ENCODE results near the gene SMYD2. TPM values are rescaled to one million over a fixed set of nuclear protein-coding genes. Genes with fewer than 3 reads are reported as not detected.

The SMYD2 gene
- total and polyA plus RNA-seq, 2 experiments from 2014 or later, result 34.4 to 39.8 TPM

- TF ChIP-seq EZH2phosphoT487 (IDR thresholded peaks at IDR 0.05; ENCODE audit: low read depth, severe bottlenecking, unreplicated experiment) (no peak), EZH2 (IDR thresholded peaks at IDR 0.05; ENCODE audit: borderline replicate concordance) (no peak), CTCF (IDR thresholded peaks at IDR 0.05; ENCODE audit: poor library complexity) (no peak)
- H2AFZ ChIP-seq, result no peak overlapping the region
- no peak for DNase-seq (ENCODE audit: low spot score)
- no peaks in the 10 kb centered on the region for H3K9me2 ChIP-seq (replicated peaks; ENCODE audit: insufficient read depth)
- no peaks in the 10 kb centered on the region for H3K27me3 ChIP-seq
- no peak overlapping the region for H3K4me3 ChIP-seq
- no peaks in the 10 kb centered on the region for H3K36me3 ChIP-seq (replicated peaks; ENCODE audit: insufficient read depth, low read depth)
- H4K20me1 ChIP-seq (ENCODE audit: insufficient read depth, poor library complexity, severe bottlenecking), result no peaks in the 10 kb centered on the region
- 81% methylated on average over 3 of the region's 3 CpGs for WGBS (ENCODE audit: low lambda C conversion rate, missing lambda C conversion rate)
- no peak overlapping the region for H3K4me2 ChIP-seq
- H3K9me3 ChIP-seq (ENCODE audit: low read depth), result no peaks in the 10 kb centered on the region
- no peak overlapping the region for H3K27ac ChIP-seq
- H3K79me2 ChIP-seq, result no peaks in the 10 kb centered on the region
- H3K4me1 ChIP-seq (ENCODE audit: insufficient read depth), result peaks cover 5% of the 10 kb centered on the region
Measured at GRCh38 chr1:214360525-214361164, 79.7 kb downstream of the SMYD2 start.

GRCh38 chr1:214361636-214362035 lies 80.7 kb downstream of the SMYD2 start:
- Histone ChIP-seq H3K36me3 (replicated peaks; ENCODE audit: insufficient read depth, low read depth) (no peaks in the 10 kb centered on the region), H3K4me3 (no peak overlapping the region), H3K4me2 (no peak overlapping the region), H3K27ac (no peak overlapping the region), H4K20me1 (ENCODE audit: insufficient read depth, poor library complexity, severe bottlenecking) (no peaks in the 10 kb centered on the region), H3K9me2 (replicated peaks; ENCODE audit: insufficient read depth) (no peaks in the 10 kb centered on the region), H3K27me3 (no peaks in the 10 kb centered on the region), H3K9me3 (ENCODE audit: low read depth) (no peaks in the 10 kb centered on the region), H3K4me1 (ENCODE audit: insufficient read depth) (peaks cover 5% of the 10 kb centered on the region), H2AFZ (no peak overlapping the region), H3K79me2 (no peaks in the 10 kb centered on the region)
- DNase-seq (ENCODE audit: low spot score), result no peak
- WGBS (ENCODE audit: low lambda C conversion rate, missing lambda C conversion rate), result 64% methylated on average over 1 of the region's 1 CpG
- TF ChIP-seq CTCF (IDR thresholded peaks at IDR 0.05; ENCODE audit: poor library complexity) (no peak), EZH2phosphoT487 (IDR thresholded peaks at IDR 0.05; ENCODE audit: low read depth, severe bottlenecking, unreplicated experiment) (no peak), EZH2 (IDR thresholded peaks at IDR 0.05; ENCODE audit: borderline replicate concordance) (no peak)

GRCh38 chr1:214362188-214362882 lies 81.4 kb downstream of the SMYD2 start:
- WGBS (ENCODE audit: low lambda C conversion rate, missing lambda C conversion rate), result 94% methylated on average over 9 of the region's 9 CpGs
- TF ChIP-seq EZH2 (IDR thresholded peaks at IDR 0.05; ENCODE audit: borderline replicate concordance) (no peak), EZH2phosphoT487 (IDR thresholded peaks at IDR 0.05; ENCODE audit: low read depth, severe bottlenecking, unreplicated experiment) (no peak), CTCF (IDR thresholded peaks at IDR 0.05; ENCODE audit: poor library complexity) (no peak)
- no peaks in the 10 kb centered on the region for H3K36me3 ChIP-seq (replicated peaks; ENCODE audit: insufficient read depth, low read depth)
- H3K4me2 ChIP-seq, result no peak overlapping the region
- no peak for DNase-seq (ENCODE audit: low spot score)
- H4K20me1 ChIP-seq (ENCODE audit: insufficient read depth, poor library complexity, severe bottlenecking), result no peaks in the 10 kb centered on the region
- H2AFZ ChIP-seq, result no peak overlapping the region
- H3K9me3 ChIP-seq (ENCODE audit: low read depth), result no peaks in the 10 kb centered on the region
- no peaks in the 10 kb centered on the region for H3K79me2 ChIP-seq
- no peak overlapping the region for H3K27ac ChIP-seq
- H3K4me1 ChIP-seq (ENCODE audit: insufficient read depth), result peaks cover 5% of the 10 kb centered on the region
- no peaks in the 10 kb centered on the region for H3K9me2 ChIP-seq (replicated peaks; ENCODE audit: insufficient read depth)
- H3K27me3 ChIP-seq, result no peaks in the 10 kb centered on the region
- no peak overlapping the region for H3K4me3 ChIP-seq
